CD4-positive, alpha-beta T cell treated with Interleukin-17A for 4 hours (primary cell): ENCODE measurements around the gene STIM1.
"Not testable (repeated sequence)": the region's sequence is repeated elsewhere in the genome, so short reads cannot be mapped to it uniquely, and the experiment has no call there.

Experiments used
- DNase-seq: peaks from one replicate; pipeline ENCODE4 v3.0.0-alpha.2; 2020; ENCODE audit warnings: mixed read lengths

Gene STIM1

GRCh38 chr11:3888876-3889275 is 33.4 kb downstream of the STIM1 start:
- no peak for DNase-seq

GRCh38 chr11:3890014-3890413 is 34.5 kb downstream of the STIM1 start:
- no peak for DNase-seq

- DNase-seq: no peak
Measured at GRCh38 chr11:3890806-3891205, 35.3 kb downstream of the STIM1 start.

GRCh38 chr11:3891751-3892150 is 36.3 kb downstream of the STIM1 start:
- DNase-seq: no peak

GRCh38 chr11:3892156-3892555 is 36.7 kb downstream of the STIM1 start:
- DNase-seq: no peak

- DNase-seq: no peak
Measured at GRCh38 chr11:3893311-3893710, 37.8 kb downstream of the STIM1 start.

GRCh38 chr11:3894128-3894731 is 38.8 kb downstream of the STIM1 start:
- peak; percentile 19 for DNase-seq

GRCh38 chr11:3896644-3897043 is 41.2 kb downstream of the STIM1 start:
- no peak for DNase-seq

GRCh38 chr11:3900230-3900629 is 44.8 kb downstream of the STIM1 start:
- DNase-seq: not testable (repeated sequence)

GRCh38 chr11:3901249-3902025 is 46.0 kb downstream of the STIM1 start:
- DNase-seq: no peak

- DNase-seq: peak; percentile 26
Measured at GRCh38 chr11:3902441-3902840, 47.0 kb downstream of the STIM1 start.

GRCh38 chr11:3903207-3903896 is 47.9 kb downstream of the STIM1 start:
- no peak for DNase-seq

- no peak for DNase-seq
Measured at GRCh38 chr11:3904228-3904627, 48.8 kb downstream of the STIM1 start.

- peak; percentile 81 for DNase-seq
Measured at GRCh38 chr11:3905080-3905953, 49.9 kb downstream of the STIM1 start.

GRCh38 chr11:3906166-3906565 is 50.7 kb downstream of the STIM1 start:
- DNase-seq: no peak

- peak; percentile 34 for DNase-seq
Measured at GRCh38 chr11:3907590-3907989, 52.1 kb downstream of the STIM1 start.

GRCh38 chr11:3909901-3910300 is 54.4 kb downstream of the STIM1 start:
- DNase-seq: no peak

- DNase-seq: no peak
Measured at GRCh38 chr11:3911908-3912505, 56.5 kb downstream of the STIM1 start.

GRCh38 chr11:3913921-3914320 is 58.5 kb downstream of the STIM1 start:
- no peak for DNase-seq

GRCh38 chr11:3914805-3915204 is 59.3 kb downstream of the STIM1 start:
- DNase-seq: no peak

GRCh38 chr11:3916962-3917361 is 61.5 kb downstream of the STIM1 start:
- DNase-seq: peak; percentile 39

- peak; percentile 88 for DNase-seq
Measured at GRCh38 chr11:3920148-3920852, 64.8 kb downstream of the STIM1 start.
